HG03575 (cell line): Measurements from ENCODE around the gene MAPKBP1.
"Not testable (repeated sequence)": the region's sequence is repeated elsewhere in the genome, so short reads cannot be mapped to it uniquely, and the experiment has no call there.

Experiments used
- ATAC-seq: cut with Tn5 transposase; IDR thresholded peaks from one replicate; pipeline ENCODE4 v1.9.1; 2021; ENCODE audit not compliant: unreplicated experiment, insufficient number of reproducible peaks, low FRiP score; ENCODE audit errors: extremely low read depth

Gene MAPKBP1

DNA sequence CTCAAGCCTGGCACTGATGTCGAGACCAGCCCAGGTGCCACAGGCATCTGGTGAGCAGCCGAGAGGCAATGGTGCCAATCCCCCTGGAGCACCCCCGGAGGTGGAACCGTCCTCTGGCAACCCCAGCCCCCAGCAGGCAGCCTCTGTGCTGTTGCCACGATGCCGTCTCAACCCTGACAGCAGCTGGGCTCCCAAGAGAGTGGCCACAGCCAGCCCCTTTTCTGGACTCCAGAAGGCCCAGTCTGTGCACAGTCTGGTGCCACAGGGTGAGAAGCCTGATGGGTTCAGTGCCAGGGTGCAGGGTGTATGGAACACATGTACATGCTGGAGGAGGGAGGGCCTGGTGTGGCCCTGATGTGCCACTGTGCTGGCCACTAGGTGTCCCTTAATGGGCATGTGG is 48.7 kb downstream of the MAPKBP1 start:
- ATAC-seq: no peak

DNA sequence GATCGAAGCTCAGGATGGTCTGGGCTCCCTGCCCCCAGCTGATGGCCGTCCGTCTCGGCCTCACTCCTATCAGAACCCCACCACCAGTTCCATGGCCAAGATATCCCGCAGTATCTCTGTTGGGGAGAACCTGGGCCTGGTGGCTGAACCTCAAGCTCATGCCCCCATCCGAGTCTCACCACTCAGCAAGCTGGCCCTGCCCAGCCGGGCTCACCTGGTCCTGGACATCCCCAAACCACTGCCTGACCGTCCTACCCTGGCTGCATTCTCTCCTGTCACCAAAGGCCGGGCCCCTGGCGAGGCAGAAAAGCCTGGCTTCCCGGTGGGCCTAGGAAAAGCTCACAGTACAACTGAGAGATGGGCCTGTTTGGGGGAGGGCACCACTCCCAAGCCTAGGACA is 49.2 kb downstream of the MAPKBP1 start:
- ATAC-seq: no peak

DNA sequence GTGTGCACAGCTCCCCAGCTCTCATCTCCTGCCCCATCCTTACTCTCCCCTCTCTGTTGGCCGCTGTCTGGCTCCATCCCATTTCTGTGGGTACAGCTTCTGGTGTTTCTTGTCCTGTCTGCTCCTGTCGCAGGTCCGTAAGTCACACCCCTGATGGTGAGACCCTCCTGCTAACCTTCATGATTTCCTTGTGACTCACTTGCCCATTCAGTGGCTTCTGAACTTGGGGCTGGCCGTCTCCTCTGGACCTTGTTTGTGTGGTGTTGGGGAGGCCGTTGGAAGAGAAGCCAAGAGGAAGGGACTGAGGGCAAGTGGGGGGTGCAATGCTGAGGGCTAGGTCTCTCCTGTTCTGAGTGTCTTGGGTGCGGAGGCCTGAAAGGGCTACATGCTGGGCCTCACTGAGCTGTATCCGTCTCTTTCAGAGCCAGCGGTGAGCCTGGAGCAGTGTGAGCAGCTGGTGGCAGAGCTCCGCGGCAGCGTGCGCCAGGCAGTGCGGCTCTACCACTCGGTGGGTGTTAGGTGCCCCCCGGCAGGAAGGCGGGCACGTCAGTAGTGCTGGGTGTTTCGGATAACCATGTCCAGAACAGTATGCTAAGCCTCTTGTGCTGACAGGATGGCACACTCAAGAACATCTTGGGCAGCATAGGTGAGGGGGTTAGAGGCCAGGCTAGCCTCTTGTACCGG is 49.9 kb downstream of the MAPKBP1 start:
- no peak for ATAC-seq

DNA sequence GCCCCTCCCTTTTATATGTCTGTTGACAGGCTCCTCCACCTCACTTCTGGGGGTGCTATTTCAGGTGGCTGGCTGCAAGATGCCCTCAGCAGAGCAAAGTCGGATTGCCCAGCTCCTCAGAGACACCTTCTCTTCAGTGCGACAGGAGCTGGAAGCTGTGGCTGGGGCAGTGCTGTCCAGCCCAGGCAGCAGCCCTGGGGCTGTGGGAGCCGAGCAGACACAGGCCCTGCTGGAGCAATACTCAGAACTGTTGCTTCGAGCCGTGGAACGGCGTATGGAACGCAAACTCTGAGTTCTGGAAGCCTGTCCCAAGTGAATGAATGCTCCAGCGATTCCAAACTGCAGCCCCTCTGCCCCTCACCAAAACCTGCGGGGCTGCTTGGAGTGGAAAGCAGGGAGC is 50.9 kb downstream of the MAPKBP1 start:
- no peak for ATAC-seq

DNA sequence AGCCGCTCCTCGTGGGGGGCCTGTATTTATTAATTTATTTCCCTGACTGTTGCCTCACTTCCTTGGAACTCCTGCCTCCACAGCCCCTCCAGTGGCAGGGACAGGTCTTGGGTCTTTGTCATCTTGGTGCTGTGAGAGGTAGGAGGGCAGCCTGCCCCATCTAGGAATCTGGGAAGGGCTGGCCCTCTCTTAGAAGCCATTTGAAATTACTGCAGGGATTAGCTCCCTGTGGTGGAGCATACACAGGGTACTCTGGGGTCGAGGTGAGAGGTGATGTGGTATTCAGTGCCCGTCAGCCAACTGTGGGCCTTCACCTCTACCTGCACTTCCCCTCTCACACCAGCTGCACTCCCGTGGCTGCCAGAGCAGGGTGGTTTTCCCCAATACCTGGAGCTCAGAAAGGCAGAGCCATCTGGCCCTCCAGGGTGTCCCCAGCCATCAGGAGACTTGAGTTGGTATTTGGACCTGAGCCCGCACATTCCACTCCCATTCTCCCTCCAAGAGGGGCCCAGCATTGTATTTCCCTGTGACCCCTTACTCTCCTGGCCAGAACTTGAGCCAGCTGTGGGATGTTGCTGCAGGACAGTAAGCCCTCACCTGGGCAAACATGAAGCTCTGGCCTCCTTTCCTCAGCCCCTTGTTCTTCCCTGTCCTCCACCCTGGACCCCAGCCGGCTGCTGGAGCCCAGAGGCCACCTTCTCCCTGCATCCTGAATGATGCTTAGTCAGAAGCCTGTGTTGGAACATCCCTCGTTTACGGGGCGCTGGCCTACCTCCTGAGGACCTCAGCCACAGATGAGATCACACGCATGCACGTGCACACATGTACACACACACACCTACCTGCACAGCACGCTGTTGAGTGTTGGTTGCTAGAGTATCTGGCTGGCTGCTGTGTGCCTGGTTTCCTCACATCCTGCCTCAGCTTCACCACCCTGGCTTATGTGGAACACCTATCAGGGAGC is 51.6 kb downstream of the MAPKBP1 start:
- no peak for ATAC-seq

DNA sequence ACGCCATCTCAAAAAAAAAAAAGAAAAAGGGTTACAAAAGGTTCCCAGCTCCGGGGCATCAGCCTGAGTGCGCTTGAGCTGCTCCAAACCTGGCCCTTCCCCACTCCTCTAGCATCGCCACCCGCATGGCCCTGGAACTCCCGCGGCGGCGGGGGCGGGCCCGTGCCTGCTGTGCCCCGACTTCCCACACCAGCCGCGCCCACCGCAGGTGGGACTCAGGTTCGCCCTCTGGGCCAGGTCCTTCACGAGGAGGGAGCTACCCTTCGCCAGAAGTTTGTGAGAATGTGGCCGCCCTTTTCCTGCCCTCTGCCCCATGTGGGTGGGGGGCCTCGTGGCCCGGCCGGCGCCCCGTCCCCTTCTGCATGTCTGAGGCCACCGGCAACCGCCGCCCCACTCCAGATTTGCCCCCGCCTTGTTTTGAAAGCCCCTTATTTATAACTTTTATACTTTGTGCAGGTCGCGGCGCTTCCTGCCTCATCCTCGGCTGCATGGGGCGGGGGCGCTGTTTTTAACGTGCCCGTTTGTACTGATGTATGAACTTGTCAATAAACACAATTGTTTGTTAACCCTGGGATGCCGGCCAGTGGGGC is 53.1 kb downstream of the MAPKBP1 start:
- no peak for ATAC-seq

DNA sequence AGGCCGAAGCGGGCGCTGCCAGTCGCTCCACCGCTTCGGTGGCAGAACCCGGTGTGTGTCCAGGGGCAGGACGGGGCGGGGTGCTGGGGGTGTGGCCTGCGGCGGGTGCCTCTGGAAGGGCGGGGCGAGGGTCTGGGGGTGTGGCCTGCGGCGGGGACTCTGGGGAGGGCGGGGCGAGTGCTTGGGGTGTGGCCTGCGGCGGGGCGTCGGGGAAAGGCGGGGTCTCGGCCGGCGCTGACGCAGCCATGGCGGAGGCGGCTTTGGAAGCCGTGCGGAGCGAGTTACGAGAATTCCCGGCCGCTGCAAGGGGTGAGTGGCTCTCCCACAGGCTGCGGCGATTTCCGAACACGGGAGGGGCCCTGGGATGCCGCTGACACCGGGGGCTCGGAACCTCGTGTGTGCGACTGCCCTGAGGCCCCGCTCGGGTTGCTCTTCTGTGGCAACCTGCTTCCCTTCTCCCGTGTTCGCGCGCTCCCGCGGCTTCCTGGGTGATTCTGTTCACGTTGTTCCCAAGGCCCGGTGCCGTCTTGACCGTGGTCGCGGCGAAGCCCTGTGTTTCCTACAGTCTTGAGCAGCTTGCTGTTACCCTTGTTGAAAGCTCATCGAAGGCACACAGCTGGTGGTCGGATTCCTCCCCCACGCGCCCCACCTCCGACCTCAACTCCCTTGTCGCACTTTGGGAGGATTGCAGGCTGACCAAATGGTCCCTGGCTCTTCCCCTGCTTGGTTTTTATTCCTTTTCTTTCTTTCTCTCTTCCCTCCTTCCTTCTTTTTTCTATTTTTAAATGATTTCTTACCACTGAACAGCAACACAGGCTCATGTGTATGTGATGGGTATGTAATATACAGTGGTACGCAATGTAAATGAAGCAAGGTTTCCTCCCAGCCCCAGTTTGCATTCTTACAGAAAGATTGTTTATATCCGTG is 53.9 kb downstream of the MAPKBP1 start, which contains the start of gene JMJD7:
TSS of gene JMJD7 (plus strand) at position 213 of the 927 bp plus-strand sequence. CDS start at position 246, 33 bp downstream.
- ATAC-seq: no peak

DNA sequence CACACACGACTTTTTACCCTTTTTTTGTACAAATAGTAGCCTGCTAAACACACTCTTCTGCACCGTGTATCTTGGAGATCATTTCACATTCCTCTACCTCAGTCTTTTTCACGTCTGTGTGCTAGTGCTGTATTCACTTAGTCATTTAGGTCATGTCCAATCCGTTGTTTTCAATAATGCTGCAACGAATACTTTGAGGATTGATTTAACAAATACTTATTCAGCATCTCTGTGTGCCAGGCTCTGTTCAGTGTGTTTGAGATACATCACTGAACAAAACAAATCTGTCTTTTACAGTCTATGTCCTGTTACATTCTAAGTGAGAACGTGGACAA is 54.5 kb downstream of the MAPKBP1 start:
- no peak for ATAC-seq

DNA sequence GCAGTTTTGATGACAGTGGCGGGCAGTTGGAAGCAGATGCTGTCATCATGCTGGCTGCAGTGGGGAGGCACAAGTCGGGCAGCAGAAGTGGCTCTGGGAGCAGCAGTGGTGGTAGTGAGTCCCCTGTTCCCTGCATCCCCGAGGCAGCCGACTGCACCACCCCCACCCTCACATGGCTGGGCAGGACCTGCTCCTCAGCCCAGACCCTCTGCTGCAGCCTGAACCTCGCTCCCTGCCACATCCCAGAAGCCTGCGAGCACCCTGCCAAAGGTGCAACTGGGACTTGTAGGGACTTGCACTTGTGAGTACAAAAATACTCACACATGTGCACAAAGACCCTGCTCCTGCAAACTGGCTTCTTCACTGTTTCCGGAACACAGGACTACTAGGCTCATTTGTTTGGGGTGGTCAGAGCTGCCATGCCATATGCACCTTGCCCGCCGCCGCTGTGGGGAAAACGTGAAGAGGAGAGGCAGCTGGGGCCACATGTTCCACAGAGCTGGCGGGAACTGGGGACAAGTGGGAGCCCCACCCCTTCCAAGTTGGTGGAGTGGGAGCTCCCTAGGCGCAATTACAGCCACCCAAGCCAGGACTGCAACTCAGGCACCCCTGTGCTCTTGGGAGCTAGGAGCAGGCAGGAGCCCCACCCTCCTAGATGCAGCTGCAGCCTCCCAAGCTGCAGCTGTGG is 55.8 kb downstream of the MAPKBP1 start:
- no peak for ATAC-seq

DNA sequence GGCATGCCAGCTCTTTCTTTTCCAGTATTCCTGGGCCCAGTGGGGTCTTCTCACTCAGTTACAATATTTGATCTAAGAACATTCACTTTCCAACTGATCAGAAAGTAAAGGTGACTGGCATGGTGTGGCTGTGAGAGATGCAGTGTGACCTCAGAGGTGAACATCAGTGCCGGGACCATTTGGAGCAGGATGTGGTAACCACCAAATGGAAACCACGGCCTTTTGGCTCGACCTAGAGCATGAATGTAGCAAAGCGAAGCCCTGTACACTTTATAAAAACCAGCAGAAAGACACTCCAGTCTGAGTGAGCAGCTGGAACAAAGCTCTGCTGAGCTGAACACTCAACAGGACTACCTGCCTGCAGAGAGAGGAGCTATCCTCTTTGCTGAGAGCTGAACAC is 57.0 kb downstream of the MAPKBP1 start:
- ATAC-seq: not testable (repeated sequence)

DNA sequence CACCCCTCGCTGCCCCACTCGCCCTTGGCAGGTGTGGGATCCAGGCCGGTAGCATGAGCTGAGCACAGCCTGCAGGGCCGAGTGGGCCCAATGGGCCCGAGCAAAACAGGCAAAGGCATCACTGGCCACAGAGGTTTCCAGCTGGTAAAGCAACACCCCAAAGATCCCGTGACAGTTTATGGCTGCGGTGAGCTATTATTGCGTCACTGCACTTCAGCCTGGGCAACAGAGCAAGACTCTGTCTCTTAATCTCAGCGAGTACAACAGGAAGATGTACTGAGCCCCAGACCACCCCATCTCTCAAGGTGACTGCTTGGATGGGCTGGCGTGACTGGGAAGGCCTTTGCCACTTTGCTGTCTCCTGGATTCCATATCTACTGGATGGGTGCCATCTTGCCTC is 57.9 kb downstream of the MAPKBP1 start:
- ATAC-seq: no peak

DNA sequence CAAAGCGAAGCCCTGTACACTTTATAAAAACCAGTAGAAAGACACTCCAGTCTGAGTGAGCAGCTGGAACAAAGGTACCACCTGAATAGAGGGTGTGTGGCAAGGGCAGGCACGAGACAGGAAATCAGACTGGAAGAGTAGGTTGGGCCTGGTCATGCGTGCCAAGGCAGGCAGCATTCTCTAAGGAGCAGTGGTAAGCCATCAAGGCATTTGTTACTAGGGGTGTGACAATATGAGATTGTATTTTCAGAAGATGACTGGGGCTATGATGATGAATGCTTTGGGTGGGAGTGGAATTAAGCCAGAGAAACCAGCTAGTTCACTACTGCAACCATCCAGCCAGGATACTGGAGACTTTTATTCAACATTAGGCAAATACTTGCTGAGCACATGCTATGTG is 58.6 kb downstream of the MAPKBP1 start:
- ATAC-seq: no peak

DNA sequence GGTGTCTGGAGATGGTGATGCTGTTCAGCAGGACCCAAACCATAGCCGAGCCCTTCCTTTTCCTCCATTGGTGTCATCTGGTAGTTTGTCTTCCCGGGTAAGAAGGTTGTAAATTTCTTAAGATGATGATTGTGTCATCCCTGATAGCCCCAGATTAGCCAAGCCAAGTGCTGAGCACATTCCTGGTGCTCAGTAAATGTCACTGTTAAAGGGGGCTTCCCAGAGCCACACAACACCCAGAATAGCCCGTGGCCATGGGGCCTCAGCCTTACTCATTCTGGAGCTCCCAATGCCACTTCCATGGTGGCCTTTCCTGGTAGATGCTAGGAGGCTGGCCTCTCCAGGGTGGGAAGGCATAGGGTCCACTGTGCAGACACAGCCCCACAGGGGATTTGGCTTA is 59.8 kb downstream of the MAPKBP1 start:
- ATAC-seq: no peak

DNA sequence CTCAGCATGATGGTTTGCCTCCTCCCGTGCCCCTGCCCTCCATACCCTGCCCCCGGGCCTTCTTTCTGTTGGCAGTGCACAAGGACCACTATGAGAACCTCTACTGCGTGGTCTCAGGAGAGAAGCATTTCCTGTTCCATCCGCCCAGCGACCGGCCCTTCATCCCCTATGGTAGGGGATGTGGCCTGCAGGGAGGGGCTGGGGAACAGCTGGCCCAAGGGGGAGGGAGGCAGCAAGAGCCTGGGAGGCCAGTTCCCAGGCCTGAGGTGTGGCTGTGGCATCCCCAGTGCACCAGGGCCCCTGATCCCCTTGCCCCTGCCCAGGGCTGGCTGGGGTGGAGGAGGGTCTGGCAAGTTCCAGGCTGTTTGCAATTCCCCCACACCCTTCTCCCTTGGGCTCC is 61.8 kb downstream of the MAPKBP1 start:
- ATAC-seq: no peak

DNA sequence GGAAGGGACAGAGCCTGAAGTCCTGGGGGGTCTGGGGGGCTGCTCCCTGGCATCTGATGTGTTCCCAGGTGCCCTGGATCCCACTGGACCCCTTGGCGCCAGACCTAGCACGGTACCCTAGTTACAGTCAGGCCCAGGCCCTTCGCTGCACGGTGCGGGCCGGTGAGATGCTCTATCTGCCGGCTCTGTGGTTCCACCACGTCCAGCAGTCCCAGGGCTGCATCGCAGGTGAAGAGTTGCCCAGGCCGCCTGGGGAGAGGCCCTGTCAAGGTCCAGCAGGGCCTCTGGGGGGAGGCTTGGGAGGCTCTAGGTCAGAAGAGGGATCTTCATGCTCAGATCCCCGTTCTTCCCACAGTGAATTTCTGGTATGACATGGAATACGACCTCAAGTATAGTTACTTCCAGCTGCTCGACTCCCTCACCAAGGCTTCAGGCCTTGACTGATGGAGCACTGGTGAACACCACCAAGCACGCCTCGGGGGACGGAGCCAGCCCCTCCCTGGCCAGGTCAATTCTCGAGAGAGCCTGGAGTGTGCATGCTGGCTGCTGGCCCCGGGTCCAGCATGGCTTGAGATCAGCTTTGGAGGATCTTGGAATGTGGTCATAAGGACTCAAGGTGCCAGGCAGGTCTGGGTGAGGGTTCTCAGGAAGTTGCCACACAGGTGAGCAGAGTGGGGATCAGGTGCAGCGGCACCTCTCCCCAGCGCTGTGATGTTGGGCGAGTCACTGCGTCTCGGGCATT is 62.6 kb downstream of the MAPKBP1 start:
- ATAC-seq: no peak

DNA sequence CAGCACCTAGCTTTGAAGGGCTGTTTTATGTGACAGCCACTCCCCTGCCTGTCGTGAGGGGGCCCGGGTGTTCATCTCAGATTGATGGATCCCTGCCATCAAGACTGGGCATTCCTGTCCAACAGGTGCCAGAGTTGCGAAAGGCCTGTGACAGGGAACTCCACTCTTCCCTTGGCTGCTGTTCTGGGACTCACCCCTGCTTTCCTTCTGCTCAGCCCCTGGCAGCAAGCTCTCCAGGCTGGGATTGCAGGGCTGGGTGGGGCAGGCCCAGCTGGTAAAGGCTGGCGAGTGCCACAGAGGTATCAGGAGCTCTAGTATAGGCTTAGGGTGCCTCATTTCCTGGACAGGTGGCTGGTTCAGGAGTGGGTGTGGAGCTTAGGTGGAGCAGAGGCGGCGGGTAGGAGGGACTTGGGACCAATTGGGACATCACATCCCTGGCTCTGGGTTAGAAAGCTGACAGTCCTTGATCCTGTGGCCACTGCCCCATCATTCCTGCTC is 64.2 kb downstream of the MAPKBP1 start, which contains the start of gene PLA2G4B:
TSS of gene PLA2G4B (plus strand) at position 448 of the 498 bp plus-strand sequence. CDS start 67 bp downstream, outside the sequence.
- ATAC-seq: no peak

DNA sequence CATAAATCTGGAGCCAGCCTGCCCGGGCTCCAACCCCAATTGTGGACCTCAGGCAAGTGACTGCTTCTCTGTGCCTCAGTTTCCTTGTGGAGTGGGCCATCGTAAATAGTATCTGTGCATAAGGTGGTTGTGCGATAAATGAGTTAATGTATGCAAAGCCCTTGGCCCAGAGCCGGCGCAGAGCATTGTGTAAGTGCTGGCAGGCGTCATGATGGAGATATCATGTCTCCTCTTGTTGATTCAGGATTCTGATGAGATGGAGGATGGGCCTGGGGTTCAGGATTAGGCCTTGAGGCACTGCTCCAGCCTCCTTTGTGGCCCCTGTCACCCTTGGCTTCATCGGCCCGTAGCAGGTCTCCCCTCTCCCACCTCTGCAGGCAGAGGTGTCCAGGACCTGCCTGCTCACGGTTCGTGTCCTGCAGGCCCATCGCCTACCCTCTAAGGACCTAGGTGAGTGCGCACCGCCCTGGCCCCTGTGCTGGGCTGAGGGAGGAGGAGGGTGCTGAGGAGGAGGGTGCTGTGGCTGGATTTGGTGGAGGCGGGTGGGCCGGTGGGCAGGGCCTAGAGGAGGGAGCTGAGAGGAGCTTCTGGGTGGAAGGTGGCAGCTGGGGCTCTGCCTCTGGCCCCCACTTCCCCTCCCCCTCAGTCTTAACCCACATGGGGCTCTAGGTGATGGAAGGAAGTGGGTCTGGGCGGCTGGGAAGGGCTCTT is 65.7 kb downstream of the MAPKBP1 start:
- no peak for ATAC-seq
